ENCODE results near the gene CALM3. TPM values are rescaled to one million over a fixed set of nuclear protein-coding genes. Genes with fewer than 3 reads are reported as not detected.

Gene CALM3
- polyA plus RNA-seq, 1 donor (not counting 4 experiments of a cell fraction or from before 2014, with no cell fraction given): 411 TPM

- Histone ChIP-seq H3K4me3 (ENCODE audit: control insufficient read depth in 2 of 3, extremely low read depth in 1 of 3, insufficient read depth in 2 of 3, low read depth in 1 of 3, low read length in 3 of 3) (no peak overlapping the region), H3K4me2 (ENCODE audit: control insufficient read depth, extremely low read depth, insufficient read depth, low read depth, low read length) (no peak overlapping the region), H3K36me3 (ENCODE audit: control insufficient read depth in 2 of 2, extremely low read depth in 1 of 2, insufficient read depth in 2 of 2, low read length in 2 of 2) (no peaks in the 10 kb centered on the region), H3K4me1 (ENCODE audit: control insufficient read depth, extremely low read depth, insufficient read depth, low read length) (no peaks in the 10 kb centered on the region), H4K20me1 (ENCODE audit: control insufficient read depth, extremely low read depth, insufficient read depth, low read length) (no peaks in the 10 kb centered on the region), H3K9ac (ENCODE audit: control insufficient read depth, extremely low read depth, insufficient read depth, low read length) (no peak overlapping the region), H3K9me1 (ENCODE audit: control insufficient read depth, extremely low read depth, insufficient read depth, low read length) (no peaks in the 10 kb centered on the region), H3K79me2 (ENCODE audit: control insufficient read depth, insufficient read depth, low read length) (no peaks in the 10 kb centered on the region), H3K27ac (ENCODE audit: control insufficient read depth, insufficient read depth, low read length) (no peak overlapping the region), H3K27me3 (ENCODE audit: control insufficient read depth, extremely low read depth, insufficient read depth, low read length) (peaks cover 47% of the 10 kb centered on the region), H2AFZ (ENCODE audit: control insufficient read depth, low read length) (no peak overlapping the region), H3K9me3 (ENCODE audit: control insufficient read depth, low read depth, low read length) (peaks cover 9% of the 10 kb centered on the region)
- FAIRE-seq: no peak
- TF ChIP-seq CTCF (optimal IDR thresholded peaks at IDR 0.05 in 1 of 3, IDR thresholded peaks at IDR 0.05 in 1 of 3, conservative IDR thresholded peaks at IDR 0.05 in 1 of 3; ENCODE audit: extremely low read depth in 1 of 3, insufficient read depth in 2 of 3, low read length in 3 of 3) (no peak), EZH2 (IDR thresholded peaks at IDR 0.05; ENCODE audit: low read length) (no peak)
- no peak for DNase-seq (ENCODE audit: low read depth, low spot score)
- dilution Hi-C loops (cut with MboI; ENCODE audit: extremely low pct_ligation_motif_present, low sequenced_read_pairs): no loop called here
Measured at GRCh38 chr19:46648961-46649960, 48.1 kb downstream of the CALM3 start.

DNA sequence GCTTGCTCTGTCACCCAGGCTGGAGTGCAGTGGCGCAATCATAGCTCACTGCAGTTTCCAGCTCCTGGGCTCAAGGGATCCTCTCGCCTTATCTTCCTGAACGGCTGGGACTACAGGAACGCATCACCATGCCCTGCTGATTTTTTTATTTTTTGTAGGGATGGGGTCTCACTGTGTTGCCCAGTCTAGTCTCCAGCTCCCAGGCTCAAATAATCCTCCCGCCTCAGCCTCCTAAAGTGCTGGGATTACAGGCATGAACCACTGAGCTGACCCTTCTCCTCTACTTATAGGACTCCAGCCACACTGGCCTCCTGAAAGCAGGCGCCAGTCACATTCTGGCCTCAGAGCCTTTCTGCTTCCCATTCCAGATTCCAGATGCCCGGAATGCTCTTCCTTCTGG is 49.3 kb downstream of the CALM3 start:
- H3K4me1 ChIP-seq (ENCODE audit: control insufficient read depth, extremely low read depth, insufficient read depth, low read length): no peaks in the 10 kb centered on the region
- H3K4me2 ChIP-seq (ENCODE audit: control insufficient read depth, extremely low read depth, insufficient read depth, low read depth, low read length): no peak overlapping the region
- no peak overlapping the region for H3K9ac ChIP-seq (ENCODE audit: control insufficient read depth, extremely low read depth, insufficient read depth, low read length)
- H3K79me2 ChIP-seq (ENCODE audit: control insufficient read depth, insufficient read depth, low read length): no peaks in the 10 kb centered on the region
- H3K9me1 ChIP-seq (ENCODE audit: control insufficient read depth, extremely low read depth, insufficient read depth, low read length): no peaks in the 10 kb centered on the region
- H2AFZ ChIP-seq (ENCODE audit: control insufficient read depth, low read length): no peak overlapping the region
- no peak overlapping the region for H3K4me3 ChIP-seq (ENCODE audit: control insufficient read depth in 2 of 3, extremely low read depth in 1 of 3, insufficient read depth in 2 of 3, low read depth in 1 of 3, low read length in 3 of 3)
- H3K36me3 ChIP-seq (ENCODE audit: control insufficient read depth in 2 of 2, extremely low read depth in 1 of 2, insufficient read depth in 2 of 2, low read length in 2 of 2): no peaks in the 10 kb centered on the region
- no peak for FAIRE-seq
- no peak for TF ChIP-seq CTCF (optimal IDR thresholded peaks at IDR 0.05 in 1 of 3, IDR thresholded peaks at IDR 0.05 in 1 of 3, conservative IDR thresholded peaks at IDR 0.05 in 1 of 3; ENCODE audit: extremely low read depth in 1 of 3, insufficient read depth in 2 of 3, low read length in 3 of 3)
- no peak for TF ChIP-seq EZH2 (IDR thresholded peaks at IDR 0.05; ENCODE audit: low read length)
- H3K9me3 ChIP-seq (ENCODE audit: control insufficient read depth, low read depth, low read length): peaks cover 9% of the 10 kb centered on the region
- H3K27ac ChIP-seq (ENCODE audit: control insufficient read depth, insufficient read depth, low read length): no peak overlapping the region
- peaks cover 43% of the 10 kb centered on the region for H3K27me3 ChIP-seq (ENCODE audit: control insufficient read depth, extremely low read depth, insufficient read depth, low read length)
- dilution Hi-C loops (cut with MboI; ENCODE audit: extremely low pct_ligation_motif_present, low sequenced_read_pairs): no loop called here
- DNase-seq (ENCODE audit: low read depth, low spot score): no peak
- H4K20me1 ChIP-seq (ENCODE audit: control insufficient read depth, extremely low read depth, insufficient read depth, low read length): no peaks in the 10 kb centered on the region
